DND-41 (cell line): ENCODE data around the gene POU2F1.

Experiments used
- EZH2 ChIP-seq: IDR thresholded peaks from 3 replicates; pipeline ENCODE4 v1.6.1; 2012; ENCODE audit warnings: borderline replicate concordance, low read depth, mild to moderate bottlenecking, moderate library complexity, low read length, inconsistent platforms; ENCODE audit not compliant: severe bottlenecking
- TF ChIP-seq, protein P1 (sequence below): IDR thresholded peaks from 2 replicates; pipeline ENCODE4 v1.5.1; 2012; ENCODE audit warnings: borderline replicate concordance, low read length, moderate library complexity, mild to moderate bottlenecking; ENCODE audit not compliant: poor library complexity, severe bottlenecking; ENCODE audit errors: extremely low read depth

DNA sequence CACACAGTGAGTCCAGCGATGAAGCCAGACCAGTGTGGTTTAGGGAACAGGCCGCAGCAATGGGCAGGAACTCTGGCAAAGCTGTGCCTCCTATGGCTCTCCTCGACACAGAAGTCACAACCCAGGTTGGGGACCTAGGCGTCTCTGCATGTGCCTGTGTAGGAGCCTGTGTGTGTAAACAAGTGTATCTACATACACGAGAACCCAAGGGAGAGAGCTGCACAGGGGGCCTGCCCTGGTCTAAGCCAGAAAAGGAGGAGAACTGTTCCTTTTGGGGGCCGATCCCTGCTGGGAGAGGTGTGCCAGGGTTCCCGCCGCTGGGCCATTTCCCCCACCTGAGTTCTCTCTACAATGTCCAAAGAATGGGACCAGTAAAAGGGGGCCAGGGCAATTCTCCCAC, 241.7 kb downstream of the POU2F1 start:
- TF ChIP-seq, protein P1, sequence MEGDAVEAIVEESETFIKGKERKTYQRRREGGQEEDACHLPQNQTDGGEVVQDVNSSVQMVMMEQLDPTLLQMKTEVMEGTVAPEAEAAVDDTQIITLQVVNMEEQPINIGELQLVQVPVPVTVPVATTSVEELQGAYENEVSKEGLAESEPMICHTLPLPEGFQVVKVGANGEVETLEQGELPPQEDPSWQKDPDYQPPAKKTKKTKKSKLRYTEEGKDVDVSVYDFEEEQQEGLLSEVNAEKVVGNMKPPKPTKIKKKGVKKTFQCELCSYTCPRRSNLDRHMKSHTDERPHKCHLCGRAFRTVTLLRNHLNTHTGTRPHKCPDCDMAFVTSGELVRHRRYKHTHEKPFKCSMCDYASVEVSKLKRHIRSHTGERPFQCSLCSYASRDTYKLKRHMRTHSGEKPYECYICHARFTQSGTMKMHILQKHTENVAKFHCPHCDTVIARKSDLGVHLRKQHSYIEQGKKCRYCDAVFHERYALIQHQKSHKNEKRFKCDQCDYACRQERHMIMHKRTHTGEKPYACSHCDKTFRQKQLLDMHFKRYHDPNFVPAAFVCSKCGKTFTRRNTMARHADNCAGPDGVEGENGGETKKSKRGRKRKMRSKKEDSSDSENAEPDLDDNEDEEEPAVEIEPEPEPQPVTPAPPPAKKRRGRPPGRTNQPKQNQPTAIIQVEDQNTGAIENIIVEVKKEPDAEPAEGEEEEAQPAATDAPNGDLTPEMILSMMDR = no peak
- no peak for TF ChIP-seq EZH2
